ENCODE data around the gene HARS2.
"Not testable (repeated sequence)": the region's sequence is repeated elsewhere in the genome, so short reads cannot be mapped to it uniquely, and the experiment has no call there.

The HARS2 gene

GRCh38 chr5:140696891-140697492 is 5.7 kb downstream of the HARS2 start:
- no peak for FAIRE-seq
- no peak for DNase-seq (ENCODE audit: extremely low spot score, insufficient read length, low read depth)

GRCh38 chr5:140700177-140701144 is 9.2 kb downstream of the HARS2 start, which contains the start of gene ZMAT2:
TSS of gene ZMAT2 (plus strand) at chr5:140700447. CDS start at chr5:140700461, 14 bp downstream.
- DNase-seq (ENCODE audit: extremely low spot score, insufficient read length, low read depth) (peak; percentile 87), FAIRE-seq (peak; percentile 100)

- FAIRE-seq: no peak
- no peak for DNase-seq (ENCODE audit: extremely low spot score, insufficient read length, low read depth)
Measured at GRCh38 chr5:140707812-140708211, 16.6 kb downstream of the HARS2 start.

GRCh38 chr5:140708787-140709186 is 17.5 kb downstream of the HARS2 start:
- DNase-seq (ENCODE audit: extremely low spot score, insufficient read length, low read depth); FAIRE-seq: not testable (repeated sequence)

GRCh38 chr5:140710899-140711552 is 19.8 kb downstream of the HARS2 start:
- DNase-seq (ENCODE audit: extremely low spot score, insufficient read length, low read depth) (peak; percentile 63), FAIRE-seq (peak; percentile 91)

- no peak for FAIRE-seq
- DNase-seq (ENCODE audit: extremely low spot score, insufficient read length, low read depth): no peak
Measured at GRCh38 chr5:140711794-140712193, 20.5 kb downstream of the HARS2 start.

- DNase-seq (ENCODE audit: extremely low spot score, insufficient read length, low read depth) (no peak), FAIRE-seq (no peak)
Measured at GRCh38 chr5:140713562-140714094, 22.4 kb downstream of the HARS2 start.

- FAIRE-seq; DNase-seq (ENCODE audit: extremely low spot score, insufficient read length, low read depth): not testable (repeated sequence)
Measured at GRCh38 chr5:140716238-140716637, 25.0 kb downstream of the HARS2 start.

- no peak for FAIRE-seq
- DNase-seq (ENCODE audit: extremely low spot score, insufficient read length, low read depth): no peak
Measured at GRCh38 chr5:140718266-140718592, 27.0 kb downstream of the HARS2 start.

GRCh38 chr5:140720738-140721137 is 29.5 kb downstream of the HARS2 start:
- not testable (repeated sequence) for FAIRE-seq; DNase-seq (ENCODE audit: extremely low spot score, insufficient read length, low read depth)

GRCh38 chr5:140721395-140721794 is 30.1 kb downstream of the HARS2 start:
- FAIRE-seq; DNase-seq (ENCODE audit: extremely low spot score, insufficient read length, low read depth): not testable (repeated sequence)

- DNase-seq (ENCODE audit: extremely low spot score, insufficient read length, low read depth): peak; percentile 15
- peak; percentile 88 for FAIRE-seq
Measured at GRCh38 chr5:140725799-140726471, 34.7 kb downstream of the HARS2 start.

- FAIRE-seq: no peak
- DNase-seq (ENCODE audit: extremely low spot score, insufficient read length, low read depth): no peak
Measured at GRCh38 chr5:140733098-140733497, 41.8 kb downstream of the HARS2 start.

- no peak for FAIRE-seq
- DNase-seq (ENCODE audit: extremely low spot score, insufficient read length, low read depth): no peak
Measured at GRCh38 chr5:140734354-140734753, 43.1 kb downstream of the HARS2 start.

GRCh38 chr5:140737486-140737885 is 46.2 kb downstream of the HARS2 start:
- no peak for DNase-seq (ENCODE audit: extremely low spot score, insufficient read length, low read depth)
- no peak for FAIRE-seq

GRCh38 chr5:140741967-140742366 is 50.7 kb downstream of the HARS2 start:
- FAIRE-seq (no peak), DNase-seq (ENCODE audit: extremely low spot score, insufficient read length, low read depth) (no peak)
